ENCODE results near the gene C1orf35.
"Not testable (repeated sequence)": the region's sequence is repeated elsewhere in the genome, so short reads cannot be mapped to it uniquely, and the experiment has no call there.

Gene C1orf35

GRCh38 chr1:228118040-228118439, 14.9 kb upstream of the C1orf35 start:
- no peak for DNase-seq (ENCODE audit: low spot score)
- TF ChIP-seq, protein P1, sequence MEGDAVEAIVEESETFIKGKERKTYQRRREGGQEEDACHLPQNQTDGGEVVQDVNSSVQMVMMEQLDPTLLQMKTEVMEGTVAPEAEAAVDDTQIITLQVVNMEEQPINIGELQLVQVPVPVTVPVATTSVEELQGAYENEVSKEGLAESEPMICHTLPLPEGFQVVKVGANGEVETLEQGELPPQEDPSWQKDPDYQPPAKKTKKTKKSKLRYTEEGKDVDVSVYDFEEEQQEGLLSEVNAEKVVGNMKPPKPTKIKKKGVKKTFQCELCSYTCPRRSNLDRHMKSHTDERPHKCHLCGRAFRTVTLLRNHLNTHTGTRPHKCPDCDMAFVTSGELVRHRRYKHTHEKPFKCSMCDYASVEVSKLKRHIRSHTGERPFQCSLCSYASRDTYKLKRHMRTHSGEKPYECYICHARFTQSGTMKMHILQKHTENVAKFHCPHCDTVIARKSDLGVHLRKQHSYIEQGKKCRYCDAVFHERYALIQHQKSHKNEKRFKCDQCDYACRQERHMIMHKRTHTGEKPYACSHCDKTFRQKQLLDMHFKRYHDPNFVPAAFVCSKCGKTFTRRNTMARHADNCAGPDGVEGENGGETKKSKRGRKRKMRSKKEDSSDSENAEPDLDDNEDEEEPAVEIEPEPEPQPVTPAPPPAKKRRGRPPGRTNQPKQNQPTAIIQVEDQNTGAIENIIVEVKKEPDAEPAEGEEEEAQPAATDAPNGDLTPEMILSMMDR (IDR thresholded peaks at IDR 0.05; ENCODE audit: extremely low read depth, insufficient read depth, missing control alignments), result no peak
- in situ Hi-C loops (cut with MboI; ENCODE audit: low pct_unique_long_range_greater_than_20kb, low sequenced_read_pairs, unreplicated experiment), result no loop called here

DNA sequence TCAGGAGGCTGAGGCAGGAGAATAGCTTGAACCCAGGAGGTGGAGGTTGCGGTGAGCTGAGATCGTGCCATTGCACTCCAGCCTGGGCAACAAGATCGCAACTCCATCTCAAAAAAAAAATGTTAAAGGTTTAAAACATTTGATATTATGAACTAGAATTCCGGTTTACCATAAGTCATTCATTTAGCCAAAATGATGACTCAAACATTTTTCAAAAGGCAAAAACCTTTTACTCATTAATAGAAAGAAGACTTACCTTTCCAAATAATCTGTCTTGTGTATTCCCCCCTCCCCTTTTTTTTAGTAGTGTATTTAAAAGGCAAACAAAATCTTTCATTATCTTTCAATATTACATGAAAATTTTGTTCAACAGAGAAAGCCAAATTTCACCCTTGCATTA, 14.2 kb upstream of the C1orf35 start:
- no peak for DNase-seq (ENCODE audit: low spot score)
- in situ Hi-C loops (cut with MboI; ENCODE audit: low pct_unique_long_range_greater_than_20kb, low sequenced_read_pairs, unreplicated experiment), result no loop called here
- TF ChIP-seq, protein P1 (IDR thresholded peaks at IDR 0.05; ENCODE audit: extremely low read depth, insufficient read depth, missing control alignments), result no peak

DNA sequence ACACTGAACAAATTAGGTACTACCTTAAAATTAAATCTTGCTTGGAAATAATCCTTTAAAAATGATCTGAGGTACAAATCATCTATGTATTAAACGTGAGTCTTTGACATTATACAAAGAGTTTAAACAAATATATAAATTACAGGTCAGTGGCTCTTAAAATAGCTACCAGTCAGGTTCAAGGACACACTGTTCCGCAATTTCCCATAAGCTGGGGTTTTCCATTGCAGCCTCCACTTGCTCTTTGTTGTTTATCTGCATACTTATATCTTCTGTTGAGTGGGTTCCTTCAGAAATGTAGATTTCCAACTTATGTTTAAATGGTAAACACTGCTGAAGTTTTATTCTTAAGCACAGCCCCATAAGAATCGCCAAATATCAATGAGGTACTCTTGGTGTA, 11.7 kb upstream of the C1orf35 start:
- in situ Hi-C loops (cut with MboI; ENCODE audit: low pct_unique_long_range_greater_than_20kb, low sequenced_read_pairs, unreplicated experiment), result no loop called here
- TF ChIP-seq, protein P1 (IDR thresholded peaks at IDR 0.05; ENCODE audit: extremely low read depth, insufficient read depth, missing control alignments), result no peak
- no peak for DNase-seq (ENCODE audit: low spot score)

- TF ChIP-seq, protein P1 (IDR thresholded peaks at IDR 0.05; ENCODE audit: extremely low read depth, insufficient read depth, missing control alignments), result no peak
- in situ Hi-C loops (cut with MboI; ENCODE audit: low pct_unique_long_range_greater_than_20kb, low sequenced_read_pairs, unreplicated experiment), result no loop called here
- DNase-seq (ENCODE audit: low spot score), result no peak
Measured at GRCh38 chr1:228112617-228113016, 9.5 kb upstream of the C1orf35 start.

- in situ Hi-C loops (cut with MboI; ENCODE audit: low pct_unique_long_range_greater_than_20kb, low sequenced_read_pairs, unreplicated experiment), result no loop called here
- TF ChIP-seq, protein P1 (IDR thresholded peaks at IDR 0.05; ENCODE audit: extremely low read depth, insufficient read depth, missing control alignments), result no peak
- no peak for DNase-seq (ENCODE audit: low spot score)
Measured at GRCh38 chr1:228112167-228112566, 9.0 kb upstream of the C1orf35 start.

- in situ Hi-C loops (cut with MboI; ENCODE audit: low pct_unique_long_range_greater_than_20kb, low sequenced_read_pairs, unreplicated experiment); DNase-seq (ENCODE audit: low spot score): not testable (repeated sequence)
Measured at GRCh38 chr1:228111315-228111714, 8.2 kb upstream of the C1orf35 start.

GRCh38 chr1:228110556-228110955, 7.4 kb upstream of the C1orf35 start:
- no peak for DNase-seq (ENCODE audit: low spot score)
- TF ChIP-seq, protein P1 (IDR thresholded peaks at IDR 0.05; ENCODE audit: extremely low read depth, insufficient read depth, missing control alignments), result no peak
- in situ Hi-C loops (cut with MboI; ENCODE audit: low pct_unique_long_range_greater_than_20kb, low sequenced_read_pairs, unreplicated experiment), result no loop called here

Data from GM13977 (cell line).